ENCODE results near the gene TMOD1.

TMOD1 gene

DNA sequence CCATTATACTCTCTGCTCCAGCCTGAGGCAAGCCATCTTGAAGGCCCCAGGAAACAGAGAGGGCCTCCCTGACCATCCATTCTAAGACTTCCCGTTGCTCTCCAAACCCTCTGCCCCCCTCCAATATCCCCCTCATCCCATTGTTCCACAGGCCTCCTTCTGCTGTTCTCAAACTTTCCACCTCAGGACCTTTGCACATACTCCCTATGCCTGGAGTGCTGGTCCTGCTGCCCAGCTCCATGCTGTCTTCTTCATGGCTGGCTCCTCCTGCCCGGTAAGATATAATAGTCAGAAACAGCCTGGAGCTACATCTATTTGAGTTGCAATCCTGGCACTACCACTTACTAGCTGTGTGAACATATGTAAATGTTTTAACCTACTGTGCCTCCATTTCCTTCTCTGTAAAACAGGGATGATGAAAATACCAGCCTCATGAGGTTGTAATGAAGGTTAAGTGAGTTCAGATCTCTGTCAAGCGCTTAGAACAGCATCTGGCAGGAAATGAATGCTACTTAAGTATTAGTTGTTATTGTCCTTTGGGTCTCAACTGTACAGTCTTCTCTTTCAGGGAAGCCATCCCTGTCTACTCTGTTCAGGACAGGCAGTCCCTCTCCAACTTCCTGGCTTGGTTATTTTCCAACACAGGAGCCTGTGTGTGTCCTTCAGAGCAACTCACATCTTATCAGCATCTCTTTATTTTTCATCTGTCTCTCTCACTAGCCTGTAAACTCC, 45.8 kb downstream of the TMOD1 start:
- no peak for TF ChIP-seq CTCF (IDR thresholded peaks at IDR 0.05; ENCODE audit: insufficient read depth, low read length, poor library complexity, severe bottlenecking)
- Histone ChIP-seq H3K27me3 (replicated peaks; ENCODE audit: control insufficient read depth, insufficient read depth, low read length) (no peaks in the 10 kb centered on the region), H3K36me3 (ENCODE audit: control insufficient read depth, insufficient read depth, low read length) (peaks cover 7% of the 10 kb centered on the region), H3K4me3 (replicated peaks; ENCODE audit: low read depth, low read length) (no peak overlapping the region)
- no peak for DNase-seq (ENCODE audit: extremely low read depth, insufficient read length)

DNA sequence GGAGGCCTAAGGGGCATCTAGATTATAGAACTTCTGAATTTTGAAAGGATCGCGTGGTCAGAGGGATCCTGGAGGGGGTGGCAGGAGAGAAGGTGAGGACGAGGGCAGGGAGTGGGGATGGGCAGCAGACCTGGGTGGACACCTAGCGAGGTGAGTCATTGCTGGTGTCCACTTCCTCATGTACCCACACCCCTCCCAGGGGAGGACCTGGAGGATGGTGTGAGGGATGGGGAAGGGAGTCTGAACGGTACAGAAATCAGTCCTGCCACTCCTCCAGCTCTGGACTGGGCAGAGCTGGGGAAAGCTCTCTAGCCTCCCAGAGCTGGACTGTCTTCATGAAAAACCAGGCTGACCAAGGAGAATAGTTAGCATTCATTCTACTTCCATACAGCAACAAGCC, 46.9 kb downstream of the TMOD1 start:
- TF ChIP-seq CTCF (IDR thresholded peaks at IDR 0.05; ENCODE audit: insufficient read depth, low read length, poor library complexity, severe bottlenecking), result no peak
- H3K36me3 ChIP-seq (ENCODE audit: control insufficient read depth, insufficient read depth, low read length), result peaks cover 7% of the 10 kb centered on the region

DNA sequence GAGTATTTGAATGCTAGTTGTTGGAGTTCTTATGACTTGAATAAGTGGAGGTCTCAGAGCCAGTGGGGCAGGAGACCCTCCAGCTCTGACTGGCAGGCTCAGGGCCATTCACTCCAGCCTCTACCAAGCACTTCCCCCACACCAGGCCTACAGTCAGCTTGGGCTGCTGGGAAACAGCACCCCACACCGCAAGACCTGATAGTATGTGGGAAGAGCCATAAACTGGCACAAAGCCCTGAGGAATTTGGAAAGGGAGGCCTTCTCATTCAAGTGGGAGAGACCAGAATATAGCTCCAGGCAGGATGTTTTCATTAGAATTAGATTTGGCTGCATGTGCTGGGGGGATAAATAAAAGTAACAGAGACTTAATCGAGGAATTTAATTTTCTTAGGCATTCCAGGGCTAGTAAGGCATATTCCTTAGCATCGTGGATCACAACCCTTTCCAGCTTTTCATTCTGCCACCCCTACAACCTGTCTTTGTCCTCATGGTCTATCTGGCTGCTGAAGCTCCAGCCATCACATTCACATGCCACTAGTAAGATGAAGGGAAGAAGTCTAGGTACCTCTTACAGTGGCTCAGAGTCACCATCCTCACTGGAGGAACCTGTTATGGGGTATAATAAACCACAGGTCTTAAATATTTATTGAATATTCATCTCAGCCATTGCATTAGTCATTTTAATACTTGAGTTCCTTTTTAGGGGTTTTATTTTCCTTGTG, 47.5 kb downstream of the TMOD1 start:
- no peak for TF ChIP-seq CTCF (IDR thresholded peaks at IDR 0.05; ENCODE audit: insufficient read depth, low read length, poor library complexity, severe bottlenecking)
- no peak overlapping the region for H3K4me3 ChIP-seq (replicated peaks; ENCODE audit: low read depth, low read length)
- peaks cover 7% of the 10 kb centered on the region for H3K36me3 ChIP-seq (ENCODE audit: control insufficient read depth, insufficient read depth, low read length)
- DNase-seq (ENCODE audit: extremely low read depth, insufficient read length), result no peak
- no peaks in the 10 kb centered on the region for H3K27me3 ChIP-seq (replicated peaks; ENCODE audit: control insufficient read depth, insufficient read depth, low read length)

More for the DNA sequence above, 46.9 kb downstream of the TMOD1 start:
- H3K27me3 ChIP-seq (replicated peaks; ENCODE audit: control insufficient read depth, insufficient read depth, low read length), result no peaks in the 10 kb centered on the region
- no peak for DNase-seq (ENCODE audit: extremely low read depth, insufficient read length)
- no peak overlapping the region for H3K4me3 ChIP-seq (replicated peaks; ENCODE audit: low read depth, low read length)

- Histone ChIP-seq H3K4me3 (replicated peaks; ENCODE audit: low read depth, low read length) (no peak overlapping the region), H3K27me3 (replicated peaks; ENCODE audit: control insufficient read depth, insufficient read depth, low read length) (no peaks in the 10 kb centered on the region), H3K36me3 (ENCODE audit: control insufficient read depth, insufficient read depth, low read length) (peaks cover 7% of the 10 kb centered on the region)
- no peak for TF ChIP-seq CTCF (IDR thresholded peaks at IDR 0.05; ENCODE audit: insufficient read depth, low read length, poor library complexity, severe bottlenecking)
- DNase-seq (ENCODE audit: extremely low read depth, insufficient read length), result no peak
These were observed 48.9 kb downstream of the TMOD1 start for GRCh38 chr9:97550386-97550785.

DNA sequence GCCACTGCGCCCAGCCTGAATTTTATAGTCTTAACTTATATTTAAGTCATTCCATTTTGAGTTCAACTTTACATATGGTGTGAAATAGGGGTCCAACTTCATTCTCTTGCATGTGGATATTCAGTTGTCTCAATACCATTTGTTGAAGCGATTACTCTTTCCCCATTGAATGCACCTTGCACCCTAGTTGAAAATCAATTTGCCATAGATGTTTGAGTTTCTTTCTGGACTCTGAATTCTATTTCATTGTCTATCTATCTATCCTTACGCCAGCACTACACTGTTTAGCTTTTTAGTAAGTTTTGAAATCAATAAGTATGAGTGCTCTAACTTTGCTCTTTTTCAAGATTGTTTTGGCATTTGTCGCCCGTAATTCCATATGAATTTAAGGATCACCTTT, 49.8 kb downstream of the TMOD1 start:
- no peaks in the 10 kb centered on the region for H3K27me3 ChIP-seq (replicated peaks; ENCODE audit: control insufficient read depth, insufficient read depth, low read length)
- DNase-seq (ENCODE audit: extremely low read depth, insufficient read length), result no peak
- H3K36me3 ChIP-seq (ENCODE audit: control insufficient read depth, insufficient read depth, low read length), result peaks cover 8% of the 10 kb centered on the region
- no peak for TF ChIP-seq CTCF (IDR thresholded peaks at IDR 0.05; ENCODE audit: insufficient read depth, low read length, poor library complexity, severe bottlenecking)
- no peak overlapping the region for H3K4me3 ChIP-seq (replicated peaks; ENCODE audit: low read depth, low read length)

All from GM06990 (cell line).